OCI-LY3 (cell line): ENCODE measurements around the gene LRP2BP.

Source experiments
- CTCF ChIP-seq: fragments of 200-600, 300-600 bp; sonication (generic); IDR thresholded peaks from 2 replicates; pipeline ENCODE4 v1.5.1; 2014; ENCODE audit warnings: antibody characterized with exemption, low read length, low read depth
- EZH2phosphoT487 ChIP-seq: fragments of 200-600 bp; shearing (Covaris generic); IDR thresholded peaks from 2 replicates; pipeline ENCODE4 v1.6.1; 2018; ENCODE audit warnings: antibody characterized with exemption, mixed run types, low read depth

- TF ChIP-seq CTCF = no peak
- TF ChIP-seq EZH2phosphoT487 = no peak
Observed at GRCh38 chr4:185344743-185345538, 50.8 kb downstream of the LRP2BP start.
